ENCODE results near the gene P2RX7. TPM values are rescaled to one million over a fixed set of nuclear protein-coding genes. Genes with fewer than 3 reads are reported as not detected.

The P2RX7 gene
- polyA plus RNA-seq, 1 donor from 2014 or later = not detected

GRCh38 chr12:121190523-121191031 lies 57.9 kb downstream of the P2RX7 start:
- Histone ChIP-seq H3F3A (ENCODE audit: insufficient read depth, low read length, poor library complexity, severe bottlenecking) (no peaks in the 10 kb centered on the region), H3K36me3 (ENCODE audit: insufficient read depth, low read length) (no peaks in the 10 kb centered on the region), H2AFZ (ENCODE audit: low read depth, low read length) (no peak overlapping the region), H3K9me3 (ENCODE audit: low read length) (no peaks in the 10 kb centered on the region), H3K9ac (ENCODE audit: low read length) (no peak overlapping the region), H3K27ac (ENCODE audit: low read length) (no peak overlapping the region), H3K79me2 (replicated peaks; ENCODE audit: insufficient read depth, low read length) (no peaks in the 10 kb centered on the region), H3K4me3 (ENCODE audit: low read length) (no peak overlapping the region), H3K9me2 (ENCODE audit: insufficient read depth, low read length) (no peaks in the 10 kb centered on the region), H4K20me1 (ENCODE audit: insufficient read depth) (no peaks in the 10 kb centered on the region), H3K27me3 (ENCODE audit: insufficient read depth, low read depth, low read length) (no peaks in the 10 kb centered on the region), H3K4me2 (ENCODE audit: low read length) (no peak overlapping the region)
- TF ChIP-seq RAD21 (conservative IDR thresholded peaks at IDR 0.05) = no peak
- TF ChIP-seq EP300 (conservative IDR thresholded peaks at IDR 0.05; ENCODE audit: poor library complexity, severe bottlenecking) = no peak
- TF ChIP-seq POLR2AphosphoS5 (IDR thresholded peaks at IDR 0.05) = no peak
- TF ChIP-seq TAF1 (IDR thresholded peaks at IDR 0.05; ENCODE audit: low read depth) = no peak

- Histone ChIP-seq H3K4me3 (ENCODE audit: low read length) (no peak overlapping the region), H3K79me2 (replicated peaks; ENCODE audit: insufficient read depth, low read length) (no peaks in the 10 kb centered on the region), H3K9ac (ENCODE audit: low read length) (no peak overlapping the region), H3K9me2 (ENCODE audit: insufficient read depth, low read length) (no peaks in the 10 kb centered on the region), H3K27me3 (ENCODE audit: insufficient read depth, low read depth, low read length) (no peaks in the 10 kb centered on the region), H3K36me3 (ENCODE audit: insufficient read depth, low read length) (no peaks in the 10 kb centered on the region), H2AFZ (ENCODE audit: low read depth, low read length) (no peak overlapping the region), H4K20me1 (ENCODE audit: insufficient read depth) (no peaks in the 10 kb centered on the region), H3K9me3 (ENCODE audit: low read length) (no peaks in the 10 kb centered on the region), H3K27ac (ENCODE audit: low read length) (no peak overlapping the region), H3K4me2 (ENCODE audit: low read length) (no peak overlapping the region), H3F3A (ENCODE audit: insufficient read depth, low read length, poor library complexity, severe bottlenecking) (no peaks in the 10 kb centered on the region)
- TF ChIP-seq EP300 (conservative IDR thresholded peaks at IDR 0.05; ENCODE audit: poor library complexity, severe bottlenecking) = no peak
- TF ChIP-seq RAD21 (conservative IDR thresholded peaks at IDR 0.05) = no peak
- no peak for TF ChIP-seq SMC3 (conservative IDR thresholded peaks at IDR 0.05; ENCODE audit: poor library complexity)
- TF ChIP-seq EZH2 (IDR thresholded peaks at IDR 0.05; ENCODE audit: borderline replicate concordance, insufficient read depth, low read length, poor library complexity, severe bottlenecking) = no peak
- no peak for TF ChIP-seq REST (IDR thresholded peaks at IDR 0.05; ENCODE audit: borderline replicate concordance)
- no peak for TF ChIP-seq MXI1 (conservative IDR thresholded peaks at IDR 0.05; ENCODE audit: poor library complexity, severe bottlenecking)
- TF ChIP-seq POLR2AphosphoS5 (IDR thresholded peaks at IDR 0.05) = no peak
- no peak for TF ChIP-seq CTCF (IDR thresholded peaks at IDR 0.05; ENCODE audit: poor library complexity, severe bottlenecking)
- no peak for TF ChIP-seq TAF1 (IDR thresholded peaks at IDR 0.05; ENCODE audit: low read depth)
These were observed 58.5 kb downstream of the P2RX7 start for GRCh38 chr12:121191151-121191550.
